HepG2 (cell line): Measurements from ENCODE around the gene ATRAID. TPM values are rescaled to one million over a fixed set of nuclear protein-coding genes. Genes with fewer than 3 reads are reported as not detected.
A peak's percentile ranks its signal among the peaks of the same experiment; 100 is the strongest.

Experiments used
- ATAC-seq: fragments of 200-7000 bp; cut with Tn5 transposase; 3 replicates; pipeline ENCODE4 v1.9.1; 2020; ENCODE audit warnings: mild to moderate bottlenecking, moderate library complexity
- BruUV-seq: library from RNA; stranded (reverse); fragments of 400-500 nt; replicated peaks from 2 replicates; lab custom pipeline; 2021; lab: Mats Ljungman, UMichigan
- CTCF ChIA-PET: fragments of 300-600 bp; formaldehyde crosslinking; extraction: SDS; loops from one replicate; lab custom pipeline; 2021; ENCODE audit warnings: low total read pairs, inconsistent platforms, low intra/inter-chr PET ratio; lab: Yijun Ruan, JAX
- POLR2A ChIA-PET: fragments of 350-600 bp; sonication (Branson Sonifier 250); formaldehyde crosslinking; loops from one replicate; lab custom pipeline; 2020; ENCODE audit warnings: antibody characterized with exemption, inconsistent platforms; lab: Yijun Ruan, JAX
- DNase-seq: peaks from one replicate; pipeline ENCODE4 v3.0.0-alpha.2; 2015; ENCODE audit warnings: low spot score
- FAIRE-seq: peaks from 3 replicates; lab custom pipeline; 2011; peaks lifted over from hg19 to GRCh38; lab: Jason Lieb, UNC
- H2AFZ ChIP-seq: one replicate; pipeline ENCODE4 v1.6.1; 2011; ENCODE audit warnings: low read length, inconsistent platforms
- H3K27ac ChIP-seq: fragments of 300-600 bp; 3 replicates; pipeline ENCODE4 v1.8.0; 2011; ENCODE audit warnings: mixed run types, mild to moderate bottlenecking, mixed read lengths, low read length, inconsistent platforms; ENCODE audit not compliant: insufficient read depth; ENCODE audit errors: extremely low read length
- H3K27me3 ChIP-seq, 2 experiments: fragments of 200-600 bp in 1 of 2; 2 replicates in 1 of 2; 3 replicates in 1 of 2; pipeline versions ENCODE4 v1.6.0 to v1.8.0; 2011; ENCODE audit warnings: low read length in 2 of 2, mild to moderate bottlenecking in 2 of 2, moderate library complexity in 2 of 2, inconsistent platforms in 1 of 2; ENCODE audit not compliant: insufficient read depth in 2 of 2, control insufficient read depth in 1 of 2
- H3K36me3 ChIP-seq, 2 experiments: fragments of 200-600 bp in 1 of 2; replicated peaks in 1 of 2; 2 replicates in 1 of 2; 3 replicates in 1 of 2; pipeline versions ENCODE4 v1.5.1 to v1.8.0; 2011; ENCODE audit warnings: low read length in 2 of 2, inconsistent platforms in 1 of 2; ENCODE audit not compliant: insufficient read depth in 2 of 2, control insufficient read depth in 1 of 2
- H3K4me1 ChIP-seq: 2 replicates; pipeline ENCODE4 v1.5.1; 2012; ENCODE audit warnings: low read length, inconsistent platforms; ENCODE audit not compliant: insufficient read depth
- H3K4me2 ChIP-seq: 2 replicates; pipeline ENCODE4 v1.6.0; 2011; ENCODE audit warnings: low read depth, low read length, inconsistent platforms
- H3K4me3 ChIP-seq, 3 experiments: fragments of 200-600 bp in 1 of 3; sonication (generic), shearing (Covaris generic) in 1 of 3; replicated peaks in 1 of 3; 2 replicates each; pipeline ENCODE4 v1.5.1; 2011 to 2016; ENCODE audit warnings: low read length in 3 of 3, inconsistent platforms in 2 of 3, low read depth in 2 of 3, mild to moderate bottlenecking in 2 of 3, control low read depth in 1 of 3, mixed read lengths in 1 of 3; ENCODE audit not compliant: insufficient read depth in 1 of 3
- H3K79me2 ChIP-seq: one replicate; pipeline ENCODE4 v1.6.1; 2011; ENCODE audit warnings: low read length, inconsistent platforms; ENCODE audit not compliant: insufficient read depth
- H3K9ac ChIP-seq: 2 replicates; pipeline ENCODE4 v1.6.0; 2011; ENCODE audit warnings: mild to moderate bottlenecking, low read depth, low read length, inconsistent platforms; ENCODE audit not compliant: insufficient read depth
- H3K9me3 ChIP-seq: 2 replicates; pipeline ENCODE4 v1.5.1; 2012; ENCODE audit warnings: mild to moderate bottlenecking, low read length
- H4K20me1 ChIP-seq: 2 replicates; pipeline ENCODE4 v1.6.0; 2011; ENCODE audit warnings: inconsistent platforms, mild to moderate bottlenecking, low read length, moderate library complexity; ENCODE audit not compliant: insufficient read depth
- PLSCR1 ChIP-seq: sonication (generic); formaldehyde crosslinking; IDR thresholded peaks from 2 replicates; pipeline ENCODE4 v1.5.0; 2020; ENCODE audit warnings: missing genetic modification reagents, mild to moderate bottlenecking, borderline replicate concordance
- RFXANK ChIP-seq: IDR thresholded peaks from 2 replicates; pipeline ENCODE4 v1.6.1; 2016
- SRY ChIP-seq: sonication (generic); formaldehyde crosslinking; IDR thresholded peaks from 2 replicates; pipeline ENCODE4 v1.8.0; 2022; ENCODE audit warnings: mild to moderate bottlenecking, missing genetic modification reagents
- UBTF ChIP-seq: sonication (generic); formaldehyde crosslinking; IDR thresholded peaks from 2 replicates; pipeline ENCODE4 v1.4.0; 2020; ENCODE audit warnings: mild to moderate bottlenecking, missing genetic modification reagents
- ZBTB33 ChIP-seq: sonication (generic); formaldehyde crosslinking; IDR thresholded peaks from 2 replicates; pipeline ENCODE4 v1.4.0; 2020; ENCODE audit warnings: missing genetic modification reagents
- ZBTB38 ChIP-seq: sonication (generic); formaldehyde crosslinking; IDR thresholded peaks from 2 replicates; pipeline ENCODE4 v1.5.1; 2020; ENCODE audit warnings: mild to moderate bottlenecking, missing genetic modification reagents
- ZFY ChIP-seq: sonication (generic); formaldehyde crosslinking; IDR thresholded peaks from 2 replicates; pipeline ENCODE4 v1.4.0; 2020; ENCODE audit warnings: missing genetic modification reagents
- ZMYM2 ChIP-seq: sonication (generic); formaldehyde crosslinking; IDR thresholded peaks from 2 replicates; pipeline ENCODE4 v1.8.0; 2022; ENCODE audit warnings: mild to moderate bottlenecking, missing genetic modification reagents
- ZNF17 ChIP-seq: sonication (generic); formaldehyde crosslinking; IDR thresholded peaks from 2 replicates; pipeline ENCODE4 v1.5.0; 2020; ENCODE audit warnings: mild to moderate bottlenecking, missing genetic modification reagents
- ZNF24 ChIP-seq: fragments of 450-650 bp; IDR thresholded peaks from 2 replicates; pipeline ENCODE4 v1.6.1; 2017; ENCODE audit warnings: antibody characterized with exemption, mild to moderate bottlenecking
- ZNF3 ChIP-seq: IDR thresholded peaks from 2 replicates; pipeline ENCODE4 v1.7.0; 2017; ENCODE audit warnings: inconsistent platforms
- ZNF670 ChIP-seq: sonication (generic); formaldehyde crosslinking; IDR thresholded peaks from 2 replicates; pipeline ENCODE4 v1.8.0; 2022; ENCODE audit warnings: mild to moderate bottlenecking, missing genetic modification reagents, borderline replicate concordance
- WGBS: methylation state at CpG from one replicate; pipeline ENCODE4 v1.1.6; 2017; ENCODE audit warnings: low lambda C conversion rate; 5-methylcytosine and 5-hydroxymethylcytosine counted together
- in situ Hi-C: cut with HindIII; loops from 2 replicates; pipeline ENCODE4 v1.10.0; 2017; ENCODE audit warnings: low pct_unique_long_range_greater_than_20kb; ENCODE audit not compliant: extremely low pct_ligation_motif_present
- intact Hi-C: fragments of 100-400 bp; cut with micrococcal nuclease; formaldehyde crosslinking; loops from one replicate; pipeline ENCODE4 v1.10.0; 2022; ENCODE audit not compliant: unreplicated experiment
- polyA plus RNA-seq, 8 experiments: library from polyadenylated mRNA; depleted of rRNA in 3 of 8; stranded (reverse) in 7 of 8; unstranded in 1 of 8; fragments of >200 nt; fragmentation: Illumina TruSeq in 4 of 8; extraction: Trizol in 4 of 8; gene quantifications; 2 replicates each; pipeline versions ENCODE4 v1.2.1 to v1.2.3, GENCODE V29; 2011 to 2016; ENCODE audit warnings: low read depth in 4 of 8, missing spikeins in 1 of 8, mixed read lengths in 1 of 8; ENCODE audit not compliant: insufficient read depth in 1 of 8
- total RNA-seq, 5 experiments: library from RNA; depleted of rRNA; stranded (reverse); fragments of >200 nt; fragmentation: Illumina TruSeq; extraction: Trizol; gene quantifications; 2 replicates each; pipeline ENCODE4 v1.2.3, GENCODE V29; 2016; ENCODE audit warnings: low read depth in 1 of 5

ATRAID gene
- total and polyA plus RNA-seq, 2 of the 13 experiments (the other 11 are each of a cell fraction or from before 2014, with no cell fraction given), result 207 to 382 TPM

- TF ChIP-seq UBTF (CRISPR knock-in tag) (0 out of 2 replicates have a peak, but pooled peaks have one; percentile 42), RFXANK (CRISPR knock-in tag) (no peak), ZBTB38 (CRISPR knock-in tag) (peak; percentile 94), ZBTB33 (peak; percentile 72), ZNF17 (CRISPR knock-in tag) (no peak), ZFY (CRISPR knock-in tag) (0 out of 2 replicates have a peak, but pooled peaks have one; percentile 13), PLSCR1 (no peak), ZNF24 (no peak)
These were observed 37.2 kb upstream of the ATRAID start (continued) for GRCh38 chr2:27174638-27175037.

GRCh38 chr2:27175330-27175729 lies 36.5 kb upstream of the ATRAID start:
- FAIRE-seq, result no peak
- Histone ChIP-seq H3K27ac (peak overlapping the region; percentile 43), H3K27me3 (no peaks in the 10 kb centered on the region), H3K79me2 (no peaks in the 10 kb centered on the region), H3K36me3 (no peaks in the 10 kb centered on the region; a peak in 1 of 5 replicates), H3K4me1 (peaks cover 100% of the 10 kb centered on the region), H2AFZ (no peak overlapping the region), H3K9me3 (no peaks in the 10 kb centered on the region), H3K9ac (no peak overlapping the region), H3K4me2 (no peak overlapping the region), H4K20me1 (no peaks in the 10 kb centered on the region), H3K4me3 (no peak overlapping the region)
- BruUV-seq, result no TSS peak
- WGBS, result 84% methylated on average over 8 of the region's 8 CpGs
- no peak for ATAC-seq
- TF ChIP-seq ZNF3 (CRISPR knock-in tag), result no peak
- 0 out of 2 replicates have a peak, but pooled peaks have one; percentile 34 for TF ChIP-seq ZMYM2 (CRISPR knock-in tag)
- TF ChIP-seq SRY (CRISPR knock-in tag), result no peak
- peak; percentile 43; the same call in 1 of the 2 replicates for TF ChIP-seq ZBTB38 (CRISPR knock-in tag)
- TF ChIP-seq ZNF670, result no peak
- no peak for DNase-seq
- POLR2A ChIA-PET, result interaction anchor here (0.7 to 3.8 kb wide), 5 partner anchors 9 to 82 kb away, joined by 3 to 19 read pairs (median 3); partner anchors contain the start of gene PREB
- intact Hi-C loops (no loop called here), in situ Hi-C loops (no loop called here)
- CTCF ChIA-PET, result no interaction called here
